SK-N-SH (cell line): Measurements from ENCODE around the gene HDDC2. TPM values are rescaled to one million over a fixed set of nuclear protein-coding genes. Genes with fewer than 3 reads are reported as not detected.

Experiments used
- CTCF ChIA-PET: fragments of 300-600, 350-600 bp; formaldehyde crosslinking; extraction: SDS; loops from one replicate; lab custom pipeline; 2021; lab: Yijun Ruan, JAX
- POLR2A ChIA-PET: fragments of 350-600 bp; sonication (Branson Sonifier 250); formaldehyde crosslinking; extraction: SDS; loops from one replicate; lab custom pipeline; 2020; ENCODE audit warnings: antibody characterized with exemption, inconsistent platforms; lab: Yijun Ruan, JAX
- DNase-seq: peaks from one replicate; pipeline ENCODE4 v3.0.0; 2012
- H2AFZ ChIP-seq: fragments of 200-600 bp; sonication (generic); 2 replicates; pipeline ENCODE4 v1.8.1; 2016; ENCODE audit warnings: antibody characterized with exemption, mild to moderate bottlenecking, low read depth
- H3F3A ChIP-seq: fragments of 200-600 bp; sonication (generic); replicated peaks from 2 replicates; pipeline ENCODE3; 2016; ENCODE audit warnings: antibody characterized with exemption, mild to moderate bottlenecking; ENCODE audit not compliant: insufficient read depth
- H3K27ac ChIP-seq, 2 experiments: fragments of 200-500 bp in 1 of 2; fragments of 200-600 bp in 1 of 2; sonication (Bioruptor generic) in 1 of 2; sonication (generic), shearing (Covaris generic) in 1 of 2; 2 replicates each; pipeline versions ENCODE4 v1.5.1 to v1.6.1; 2014 to 2016; ENCODE audit warnings: low read depth in 2 of 2, inconsistent platforms in 1 of 2, low read length in 1 of 2, mild to moderate bottlenecking in 1 of 2, mixed read lengths in 1 of 2
- H3K27me3 ChIP-seq: fragments of 200-600 bp; sonication (generic), shearing (Covaris generic); 2 replicates; pipeline ENCODE4 v1.6.1; 2016; ENCODE audit warnings: mixed run types; ENCODE audit not compliant: insufficient read depth
- H3K36me3 ChIP-seq, 2 experiments: fragments of 200-500 bp in 1 of 2; fragments of 200-600 bp in 1 of 2; sonication (Bioruptor generic) in 1 of 2; sonication (generic) in 1 of 2; replicated peaks in 1 of 2; 2 replicates each; pipeline versions ENCODE3 to v1.5.1; 2014 to 2016; ENCODE audit warnings: low read length in 1 of 2, mild to moderate bottlenecking in 1 of 2; ENCODE audit not compliant: insufficient read depth in 2 of 2, control insufficient read depth in 1 of 2
- H3K4me1 ChIP-seq, 2 experiments: fragments of 200-500 bp in 1 of 2; fragments of 200-600 bp in 1 of 2; sonication (Bioruptor generic) in 1 of 2; sonication (generic), shearing (Covaris generic) in 1 of 2; 2 replicates each; pipeline versions ENCODE4 v1.5.1 to v1.6.1; 2014 to 2016; ENCODE audit warnings: low read depth in 1 of 2, low read length in 1 of 2, mixed run types in 1 of 2; ENCODE audit not compliant: insufficient read depth in 2 of 2, control insufficient read depth in 1 of 2
- H3K4me2 ChIP-seq: fragments of 200-600 bp; sonication (generic), shearing (Covaris generic); 2 replicates; pipeline ENCODE4 v1.6.1; 2017; ENCODE audit warnings: mixed run types
- H3K4me3 ChIP-seq, 2 experiments: fragments of 200-500 bp in 1 of 2; fragments of 200-600 bp in 1 of 2; sonication (Bioruptor generic) in 1 of 2; sonication (generic), shearing (Covaris generic) in 1 of 2; 2 replicates each; pipeline versions ENCODE4 v1.5.1 to v1.8.1; 2014 to 2016; ENCODE audit warnings: low read depth in 2 of 2, inconsistent platforms in 1 of 2, low read length in 1 of 2, mild to moderate bottlenecking in 1 of 2, mixed read lengths in 1 of 2, moderate library complexity in 1 of 2
- H3K79me2 ChIP-seq: fragments of 200-600 bp; sonication (generic); 2 replicates; pipeline ENCODE4 v1.8.1; 2017; ENCODE audit warnings: mild to moderate bottlenecking; ENCODE audit not compliant: insufficient read depth
- H3K9ac ChIP-seq: fragments of 200-600 bp; sonication (generic); 2 replicates; pipeline ENCODE4 v1.6.1; 2017; ENCODE audit warnings: mixed run types
- H3K9me2 ChIP-seq: fragments of 200-600 bp; sonication (generic); 2 replicates; pipeline ENCODE4 v1.6.1; 2017; ENCODE audit warnings: mixed run types
- H3K9me3 ChIP-seq: fragments of 200-600 bp; sonication (generic); 2 replicates; pipeline ENCODE4 v1.6.1; 2017; ENCODE audit warnings: mixed run types, mild to moderate bottlenecking, moderate library complexity
- H4K20me1 ChIP-seq: fragments of 200-600 bp; sonication (generic); 2 replicates; pipeline ENCODE4 v1.6.1; 2017; ENCODE audit warnings: mild to moderate bottlenecking, mixed run types; ENCODE audit not compliant: insufficient read depth
- ELF1 ChIP-seq: IDR thresholded peaks from 2 replicates; pipeline ENCODE4 v1.4.0; 2012
- EP300 ChIP-seq, 2 experiments: IDR thresholded peaks; 2 replicates each; pipeline versions ENCODE4 v1.4.0 to v1.6.1; 2012; ENCODE audit warnings: borderline replicate concordance in 1 of 2, low read depth in 1 of 2, low read length in 1 of 2
- FOXM1 ChIP-seq: IDR thresholded peaks from 2 replicates; pipeline ENCODE4 v1.4.0; 2012; ENCODE audit warnings: low read depth, mild to moderate bottlenecking
- GABPA ChIP-seq: IDR thresholded peaks from 2 replicates; pipeline ENCODE4 v1.4.0; 2012; ENCODE audit warnings: low read depth, mild to moderate bottlenecking
- GATA2 ChIP-seq: sonication (generic); formaldehyde crosslinking; IDR thresholded peaks from 2 replicates; pipeline ENCODE4 v1.5.0; 2020; ENCODE audit warnings: mild to moderate bottlenecking, missing genetic modification reagents
- IRF3 ChIP-seq: fragments of 150-350 bp; IDR thresholded peaks from 2 replicates; pipeline ENCODE4 v1.6.1; 2016; ENCODE audit warnings: mild to moderate bottlenecking, low read depth, low read length
- NFIC ChIP-seq: IDR thresholded peaks from 2 replicates; pipeline ENCODE4 v1.4.0; 2012; ENCODE audit warnings: borderline replicate concordance
- NRF1 ChIP-seq: IDR thresholded peaks from 2 replicates; pipeline ENCODE4 v1.6.1; 2012; ENCODE audit warnings: low read depth, mild to moderate bottlenecking, low read length
- PBX3 ChIP-seq: IDR thresholded peaks from 2 replicates; pipeline ENCODE4; 2012
- REST ChIP-seq: IDR thresholded peaks from 2 replicates; pipeline ENCODE4 v1.6.1; 2012; ENCODE audit warnings: mild to moderate bottlenecking, low read depth, low read length, moderate library complexity
- TCF12 ChIP-seq: IDR thresholded peaks from 2 replicates; pipeline ENCODE4 v1.4.0; 2012
- TEAD4 ChIP-seq: IDR thresholded peaks from 2 replicates; pipeline ENCODE4 v1.4.0; 2012; ENCODE audit warnings: mild to moderate bottlenecking, borderline replicate concordance; ENCODE audit not compliant: insufficient read depth
- WGBS: methylation state at CpG from one replicate; pipeline ENCODE4 v1.1.6; 2017; ENCODE audit warnings: low lambda C conversion rate; 5-methylcytosine and 5-hydroxymethylcytosine counted together
- polyA plus RNA-seq, 3 experiments: library from polyadenylated mRNA; depleted of rRNA; stranded (reverse); fragments of >200 nt; gene quantifications; 2 replicates each; pipeline ENCODE4 v1.2.3, GENCODE V29; 2012

HDDC2 gene
- polyA plus RNA-seq, 1 of the 3 experiments (the other 2 are of a cell fraction): 85.5 TPM

GRCh38 chr6:125262016-125263013 lies 39.5 kb downstream of the HDDC2 start:
- Histone ChIP-seq H3K9me3 (no peaks in the 10 kb centered on the region), H3K36me3 (no peaks in the 10 kb centered on the region), H3F3A (no peaks in the 10 kb centered on the region), H3K4me1 (no peaks in the 10 kb centered on the region; a peak in 1 of 4 replicates), H3K9me2 (no peaks in the 10 kb centered on the region), H3K9ac (0 out of 2 replicates have a peak overlapping the region, but pooled peaks have one; percentile 13), H2AFZ (no peak overlapping the region; the same call in 1 of the 2 replicates), H3K4me2 (peak overlapping the region; percentile 9), H3K27me3 (no peaks in the 10 kb centered on the region), H3K79me2 (no peaks in the 10 kb centered on the region), H4K20me1 (no peaks in the 10 kb centered on the region), H3K27ac (peak overlapping the region in 1 of 2 experiments; percentile 44; a peak in 2 of 4 replicates), H3K4me3 (no peak overlapping the region; a peak in 1 of 4 replicates)
- CTCF ChIA-PET: no interaction called here
- no peak for DNase-seq
- POLR2A ChIA-PET: no interaction called here
- TF ChIP-seq PBX3 (no peak), GATA2 (CRISPR knock-in tag) (no peak), GABPA (no peak), NRF1 (no peak), NFIC (no peak), EP300 (IDR thresholded peaks at IDR 0.05; ENCODE audit: borderline replicate concordance in 1 of 2, low read depth in 1 of 2, low read length in 1 of 2) (no peak), TEAD4 (no peak), ELF1 (no peak)
- 51% methylated on average over 12 of the region's 12 CpGs for WGBS

- Histone ChIP-seq H3K27me3 (no peaks in the 10 kb centered on the region), H3K9me2 (no peaks in the 10 kb centered on the region), H3K27ac (no peak overlapping the region), H3K9me3 (no peaks in the 10 kb centered on the region), H3K36me3 (no peaks in the 10 kb centered on the region), H3F3A (no peaks in the 10 kb centered on the region), H4K20me1 (no peaks in the 10 kb centered on the region), H3K4me1 (no peaks in the 10 kb centered on the region; a peak in 1 of 4 replicates), H3K79me2 (no peaks in the 10 kb centered on the region), H3K4me2 (peak overlapping the region; percentile 23; the same call in 1 of the 2 replicates), H3K4me3 (no peak overlapping the region), H2AFZ (no peak overlapping the region), H3K9ac (no peak overlapping the region)
- CTCF ChIA-PET: interaction anchor here (0.7 kb wide), 1 partner anchor 48 kb away, joined by 3 read pairs; no protein-coding TSS in a partner anchor
- POLR2A ChIA-PET: no interaction called here
- WGBS: 23% methylated on average over 2 of the region's 2 CpGs
- TF ChIP-seq FOXM1 (no peak), EP300 (IDR thresholded peaks at IDR 0.05; ENCODE audit: borderline replicate concordance in 1 of 2, low read depth in 1 of 2, low read length in 1 of 2) (no peak), TCF12 (no peak), IRF3 (no peak), REST (no peak)
- DNase-seq: no peak
Measured at GRCh38 chr6:125259354-125259736, 42.4 kb downstream of the HDDC2 start.
